ENCODE results near the gene GJE1.
A peak's percentile ranks its signal among the peaks of the same experiment; 100 is the strongest.
"Not testable (repeated sequence)": the region's sequence is repeated elsewhere in the genome, so short reads cannot be mapped to it uniquely, and the experiment has no call there.

Gene GJE1, protein sequence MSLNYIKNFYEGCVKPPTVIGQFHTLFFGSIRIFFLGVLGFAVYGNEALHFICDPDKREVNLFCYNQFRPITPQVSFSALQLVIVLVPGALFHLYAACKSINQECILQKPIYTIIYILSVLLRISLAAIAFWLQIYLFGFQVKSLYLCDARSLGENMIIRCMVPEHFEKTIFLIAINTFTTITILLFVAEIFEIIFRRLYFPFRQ

DNA sequence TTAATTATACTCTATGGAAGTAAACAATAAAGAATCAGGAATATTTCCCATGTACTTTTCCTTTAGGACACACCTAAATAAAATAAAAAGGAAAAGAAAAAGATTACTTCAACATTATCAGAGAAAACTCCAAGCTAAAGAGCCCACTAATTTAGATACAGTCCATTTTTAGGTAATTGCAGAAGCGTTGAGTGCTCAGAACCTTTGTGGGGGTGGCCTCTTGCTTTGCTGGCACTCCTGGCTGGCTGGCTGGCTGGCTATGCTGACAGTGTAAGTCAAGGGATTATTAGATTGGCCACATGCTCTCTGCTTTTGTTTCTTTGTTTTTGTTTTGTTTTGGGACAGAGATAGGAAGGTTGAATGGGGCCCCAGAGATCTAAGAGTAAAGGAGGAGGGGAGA lies at the start of gene GJE1:
Gene GJE1 (plus strand): TSS at position 301 of the 400 bp plus-strand sequence. CDS start 234 bp downstream, outside the sequence.
- DNase-seq (ENCODE audit: low spot score): no peak

DNA sequence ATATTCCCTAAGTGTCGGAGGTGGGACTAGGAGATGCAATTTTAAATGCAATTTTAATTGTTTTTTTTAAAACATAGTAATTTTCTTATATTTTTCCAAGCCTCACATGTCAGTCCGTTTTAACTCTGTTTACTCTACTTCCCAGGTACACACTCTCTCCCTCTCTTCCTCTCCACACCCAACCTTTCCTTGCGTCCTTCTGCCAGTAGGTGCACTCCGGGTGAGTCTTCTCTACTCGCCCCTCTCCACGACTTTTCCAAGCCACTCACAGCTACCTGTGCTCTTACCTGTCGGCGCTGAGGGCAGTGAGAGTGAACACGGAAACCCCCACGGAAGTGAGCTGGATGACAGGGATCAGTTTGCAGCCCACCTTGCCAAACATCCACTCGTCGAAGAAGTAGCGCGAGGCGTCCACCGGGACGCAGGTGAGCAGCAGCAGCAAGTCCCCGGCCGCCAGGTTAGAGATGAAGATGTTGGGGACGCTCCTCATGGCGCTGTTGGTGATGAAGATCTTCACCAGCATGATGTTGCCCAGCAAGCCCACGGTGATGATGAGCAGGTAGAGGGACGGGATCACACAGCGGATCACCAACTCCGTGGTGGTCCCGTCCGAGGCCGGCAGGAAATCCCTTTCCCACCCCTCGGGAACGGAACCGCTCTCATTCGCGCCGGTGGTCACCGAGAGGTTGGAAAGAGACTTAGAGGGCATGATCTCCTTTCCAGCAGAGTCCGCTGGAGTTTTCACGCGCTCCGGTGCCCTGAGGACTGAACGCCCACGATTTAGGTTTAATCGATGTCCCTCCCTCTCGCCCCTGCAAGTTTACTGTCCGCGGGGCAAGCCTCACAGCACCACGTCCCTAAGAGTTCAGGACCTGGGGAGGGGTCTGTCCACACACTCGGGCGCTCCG lies 44.5 kb upstream of the GJE1 start:
- DNase-seq (ENCODE audit: low spot score): no peak

DNA sequence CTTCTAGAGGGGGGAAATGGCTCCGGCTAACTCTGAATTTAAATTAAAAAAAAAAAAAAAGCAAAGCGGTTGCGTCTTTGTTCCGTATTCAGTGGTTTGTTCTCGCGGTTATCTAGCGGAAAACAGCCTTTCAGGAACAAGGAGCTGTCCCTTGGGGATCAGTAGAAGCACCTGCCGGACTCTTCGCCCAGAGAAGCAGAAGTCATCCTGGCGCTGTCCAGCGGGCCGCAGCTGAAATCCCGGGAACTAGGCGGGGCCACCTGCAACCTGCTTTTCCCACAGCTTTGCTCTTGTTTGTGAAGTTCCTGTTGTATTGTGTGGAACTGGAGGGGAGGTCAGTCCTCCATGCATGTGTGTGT lies 43.9 kb upstream of the GJE1 start:
- no peak for DNase-seq (ENCODE audit: low spot score)

DNA sequence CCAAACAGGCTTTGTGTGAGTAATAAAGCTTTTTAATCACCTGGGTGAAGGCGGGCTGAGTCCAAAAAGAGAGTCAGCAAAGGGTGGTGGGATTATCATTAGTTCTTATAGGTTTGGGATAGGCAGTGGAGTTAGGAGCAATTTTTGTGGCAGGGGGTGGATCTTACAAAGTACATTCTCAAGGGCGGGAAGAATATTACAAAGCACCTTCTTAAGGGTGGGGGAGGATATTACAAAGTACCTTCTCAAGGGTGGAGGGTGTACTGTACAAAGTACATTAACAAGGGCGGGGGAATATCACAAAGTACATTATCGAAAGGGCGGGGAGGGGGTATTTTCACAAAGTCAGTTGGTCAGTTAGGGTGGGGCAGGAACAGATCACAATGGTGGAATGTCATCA lies 27.9 kb upstream of the GJE1 start:
- not testable (repeated sequence) for DNase-seq (ENCODE audit: low spot score)

DNA sequence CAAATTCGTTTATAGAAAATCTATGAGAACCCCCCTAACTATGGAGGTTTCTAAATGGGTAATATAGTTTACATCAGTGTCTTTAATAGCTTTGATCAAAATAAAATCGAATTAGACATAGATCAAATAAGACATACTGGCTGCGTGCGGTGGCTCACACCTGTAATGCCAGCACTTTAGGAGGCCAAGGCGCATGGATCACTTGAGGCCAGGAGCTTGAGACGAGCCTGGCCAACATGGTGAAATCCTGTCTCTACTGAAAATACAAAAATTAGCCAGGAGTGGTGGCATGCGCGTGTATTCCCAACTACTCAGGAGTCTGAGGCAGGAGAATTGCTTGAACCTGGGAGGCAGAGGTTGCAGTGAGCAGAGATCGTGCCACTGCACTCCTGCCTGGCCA lies 21.9 kb upstream of the GJE1 start:
- not testable (repeated sequence) for DNase-seq (ENCODE audit: low spot score)

DNA sequence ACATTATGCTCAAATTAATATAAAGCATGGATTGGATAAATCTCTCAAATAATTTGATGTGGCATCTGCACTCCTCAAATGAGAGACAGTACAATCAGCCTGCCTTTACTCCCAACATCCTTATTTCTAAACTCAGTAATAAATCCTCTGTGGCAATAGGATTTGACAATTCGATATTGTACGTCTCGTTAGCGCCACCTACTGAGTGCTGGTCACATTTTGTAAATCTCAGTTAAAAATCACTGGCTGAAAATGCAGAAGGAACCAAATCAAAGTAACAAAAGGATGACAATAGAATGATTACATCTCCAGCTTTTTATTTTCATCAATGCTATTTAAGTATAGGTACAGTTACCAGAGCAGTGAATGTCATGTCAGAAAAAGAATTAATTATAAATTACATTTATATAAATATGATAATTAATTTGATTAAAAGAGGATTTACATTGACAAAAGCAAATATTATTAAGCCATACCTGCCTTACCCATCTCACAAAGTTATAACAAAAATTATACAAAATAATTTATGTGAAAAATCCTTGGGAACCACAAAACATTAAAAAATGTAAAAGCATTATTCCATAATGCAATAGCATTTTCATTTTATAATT lies 20.2 kb upstream of the GJE1 start:
- peak; percentile 49 for DNase-seq (ENCODE audit: low spot score)

DNA sequence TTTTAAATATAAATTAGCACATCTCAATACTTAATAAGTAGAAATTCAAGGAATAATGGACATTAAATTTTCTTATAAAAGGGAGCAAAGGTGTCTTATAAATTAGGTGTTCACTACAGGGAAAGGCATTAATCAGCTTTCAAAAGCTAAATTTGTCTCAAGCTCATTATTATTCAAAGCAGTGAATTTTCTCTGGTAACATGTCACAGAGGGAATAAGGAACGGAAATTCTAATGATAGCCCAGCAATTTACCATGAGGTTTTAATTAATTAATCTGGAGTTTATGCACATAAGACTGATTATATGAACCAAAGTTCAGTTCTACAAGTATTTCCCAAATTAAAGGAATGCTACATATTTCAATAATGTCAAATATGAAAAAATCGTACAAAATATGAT lies 15.4 kb upstream of the GJE1 start:
- DNase-seq (ENCODE audit: low spot score): no peak

DNA sequence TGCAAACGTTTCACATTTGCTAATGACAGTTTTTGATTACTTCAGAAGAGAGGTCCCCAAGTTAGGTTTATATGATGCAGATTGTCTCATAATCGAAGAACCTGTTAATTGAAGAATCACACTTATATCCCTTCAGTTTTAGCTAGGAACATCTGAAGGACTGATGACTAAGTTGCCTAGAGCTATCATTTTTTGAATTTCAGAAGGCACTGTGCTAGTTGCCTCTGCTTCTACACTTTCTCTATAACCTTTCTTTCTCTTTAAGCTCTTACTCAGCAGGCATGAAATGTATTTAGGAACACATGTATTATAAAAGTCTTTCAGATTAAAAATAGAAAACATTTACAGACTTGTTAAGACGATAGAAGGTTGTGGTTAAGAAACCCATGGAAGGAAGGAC lies 14.4 kb upstream of the GJE1 start:
- no peak for DNase-seq (ENCODE audit: low spot score)

DNA sequence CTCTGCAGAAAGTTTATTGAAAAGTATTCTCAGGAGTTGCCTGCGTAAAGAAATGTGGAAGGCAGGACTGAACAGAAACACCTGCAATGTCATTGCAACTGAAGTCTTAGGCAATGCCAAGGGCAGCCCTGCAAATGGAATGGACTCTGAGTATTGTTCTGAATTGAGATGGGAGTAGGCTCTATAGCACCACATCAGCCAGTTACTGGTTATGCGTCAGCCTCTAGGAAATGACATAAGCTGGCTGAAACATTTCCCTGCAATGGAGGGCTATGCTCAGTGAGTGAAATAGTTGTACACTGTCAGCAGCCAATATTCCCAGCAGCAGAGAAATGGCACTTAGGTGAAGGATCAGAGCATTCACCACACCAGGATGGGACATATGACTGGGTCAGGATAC lies 13.8 kb upstream of the GJE1 start:
- no peak for DNase-seq (ENCODE audit: low spot score)

DNA sequence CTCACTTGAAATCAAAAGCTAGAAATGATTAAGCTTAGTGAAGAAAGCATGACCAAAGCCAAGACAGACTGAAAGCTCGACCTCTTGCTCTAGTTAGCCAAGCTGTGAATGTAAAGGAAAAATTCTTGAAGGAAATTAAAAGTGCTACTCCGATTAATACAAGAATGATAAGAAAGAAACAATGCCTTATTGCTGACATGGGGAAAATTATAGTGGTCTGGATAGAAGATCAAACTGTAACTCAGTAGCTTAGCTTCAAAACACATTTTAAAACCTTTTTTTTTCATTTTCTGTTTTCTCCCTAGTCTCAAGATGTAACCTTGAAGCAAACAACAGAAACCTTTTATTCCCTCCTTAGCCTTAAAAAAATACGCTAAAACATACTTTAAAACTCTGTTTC lies 11.4 kb upstream of the GJE1 start:
- DNase-seq (ENCODE audit: low spot score): no peak

DNA sequence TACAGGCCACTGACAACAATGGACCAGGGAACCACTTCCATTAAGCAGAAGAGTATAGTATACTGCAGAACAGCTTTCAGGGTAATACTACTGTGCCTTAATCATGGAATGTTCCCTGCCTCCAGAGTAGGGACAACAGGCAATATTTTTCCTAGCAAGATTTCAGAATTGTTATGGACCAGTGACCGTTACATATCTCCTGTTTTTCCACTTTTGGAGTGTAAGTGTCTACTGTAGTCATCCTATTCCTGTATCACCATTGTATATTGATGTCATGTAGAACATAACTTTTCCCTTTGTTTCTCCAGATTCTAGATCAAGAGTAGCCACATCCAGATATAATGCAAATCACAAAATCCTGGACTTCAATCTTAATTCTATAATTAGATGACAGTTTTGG lies 1.9 kb upstream of the GJE1 start:
- no peak for DNase-seq (ENCODE audit: low spot score)

DNA sequence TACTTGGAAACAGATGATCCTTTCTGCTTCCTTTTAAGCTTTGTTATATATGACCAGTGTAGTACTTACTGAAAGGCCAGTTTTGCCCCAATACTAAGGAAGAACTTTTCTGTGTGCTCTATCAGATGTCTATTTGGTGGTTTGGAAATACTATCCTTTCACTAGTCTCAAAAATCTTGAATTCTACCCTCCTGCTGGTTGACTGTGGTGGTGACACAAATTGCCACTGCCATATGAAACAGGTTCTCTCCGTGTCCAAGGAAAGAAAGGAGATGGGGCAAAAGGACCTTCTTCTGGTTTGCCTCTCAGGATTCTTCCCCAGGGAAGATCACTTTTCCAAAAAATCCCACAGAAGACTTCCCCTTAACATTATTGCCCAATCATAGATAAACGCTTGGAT lies 6.2 kb downstream of the GJE1 start:
- DNase-seq (ENCODE audit: low spot score): no peak

DNA sequence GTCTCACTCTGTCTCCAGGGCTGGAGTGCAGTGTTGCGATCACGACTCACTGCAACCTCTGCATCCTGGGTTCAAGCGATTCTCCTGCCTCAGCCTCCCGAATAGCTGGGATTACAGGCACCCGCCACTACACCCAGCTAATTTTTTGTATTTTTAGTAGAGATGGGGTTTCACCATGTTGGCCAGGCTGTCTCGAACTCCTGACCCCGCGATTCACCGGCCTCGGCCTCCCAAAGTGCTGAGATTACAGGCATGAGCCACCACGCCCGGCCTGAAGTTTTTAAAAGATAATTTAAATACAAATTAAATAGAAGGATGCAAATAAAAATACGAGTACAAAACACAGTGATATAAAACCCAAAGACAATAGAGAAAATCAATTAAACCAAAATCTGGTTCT lies 8.8 kb downstream of the GJE1 start:
- not testable (repeated sequence) for DNase-seq (ENCODE audit: low spot score)

DNA sequence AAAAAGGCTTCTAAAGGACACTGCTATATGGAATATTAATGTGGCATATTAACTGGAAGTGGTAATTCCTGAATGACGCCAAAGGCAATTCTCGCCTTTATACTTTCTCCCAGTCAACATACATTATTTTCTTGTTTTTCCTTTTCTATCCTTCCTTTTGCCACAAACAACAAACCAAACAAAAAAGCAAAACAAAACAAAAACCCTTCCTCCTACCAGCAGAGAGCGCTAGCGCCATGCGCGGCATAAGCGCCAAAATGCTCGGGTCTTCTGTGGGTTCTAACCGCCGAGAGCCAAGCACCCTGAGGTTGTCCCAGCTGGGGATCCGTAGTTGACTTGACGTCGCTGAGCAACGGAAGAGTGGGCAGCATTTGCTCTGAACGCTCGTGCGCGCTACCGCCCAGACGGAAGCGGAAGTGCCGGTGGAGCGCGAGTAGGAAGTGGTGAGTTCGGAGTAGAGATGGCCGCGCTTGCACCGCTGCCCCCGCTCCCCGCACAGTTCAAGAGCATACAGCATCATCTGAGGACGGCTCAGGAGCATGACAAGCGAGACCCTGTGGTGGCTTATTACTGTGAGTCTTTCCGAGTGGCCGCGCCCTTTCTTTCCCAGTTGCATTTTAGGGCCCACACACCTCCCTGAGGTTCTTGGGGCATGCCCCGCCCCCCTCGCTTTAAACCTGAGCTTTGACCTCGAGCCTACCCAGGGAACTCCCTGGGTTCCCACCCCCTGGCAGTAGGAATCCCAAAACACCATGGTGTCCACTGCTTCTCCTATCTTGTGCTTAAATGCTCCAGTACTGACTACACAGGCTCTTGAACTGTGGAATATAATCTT lies 14.3 kb downstream of the GJE1 start, which contains the start of the genes NMBR and VTA1:
Gene NMBR (minus strand): TSS at position 295 of the 835 bp plus-strand sequence. CDS start 58,464 bp downstream, outside the sequence.
Gene VTA1 (plus strand): TSS at position 436 of the 835 bp plus-strand sequence. CDS start 25 bp downstream, at position 461.
- DNase-seq (ENCODE audit: low spot score): peak; percentile 99

DNA sequence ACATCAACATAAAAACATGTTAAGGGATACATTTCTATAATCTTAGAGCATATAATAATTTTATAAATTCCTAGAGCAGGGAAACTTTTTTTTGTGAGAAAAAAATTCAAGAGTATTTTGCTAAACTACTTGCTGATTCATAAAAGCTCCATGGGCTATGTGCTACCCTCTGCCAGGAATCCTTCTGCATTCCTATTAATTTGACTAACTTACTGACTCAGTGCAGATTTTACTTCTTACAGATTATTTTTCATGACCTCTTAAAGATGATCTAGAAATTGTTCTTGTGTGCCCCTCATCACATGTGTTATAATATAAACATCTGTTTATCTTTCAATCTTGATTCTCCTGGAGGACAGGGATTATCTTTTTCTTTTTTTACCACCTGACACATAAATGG lies 20.0 kb downstream of the GJE1 start:
- DNase-seq (ENCODE audit: low spot score): no peak

DNA sequence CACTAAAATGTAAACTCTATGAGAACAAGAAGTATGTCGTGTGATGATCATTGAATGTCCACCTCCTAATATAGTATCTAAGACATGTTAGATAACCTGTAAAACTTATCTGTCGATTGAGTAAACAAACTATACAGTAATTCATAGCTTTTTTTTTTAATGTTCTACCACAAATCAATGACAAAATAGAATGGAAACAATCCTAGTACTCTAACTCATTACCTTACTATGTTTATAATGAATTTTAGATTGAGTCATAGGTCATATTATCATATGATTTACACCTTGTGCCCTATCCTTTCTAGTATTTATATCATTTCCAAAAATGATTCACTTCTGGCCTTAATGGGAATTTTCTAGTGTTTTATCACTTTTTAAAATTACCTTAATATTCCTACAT lies 20.5 kb downstream of the GJE1 start:
- no peak for DNase-seq (ENCODE audit: low spot score)

DNA sequence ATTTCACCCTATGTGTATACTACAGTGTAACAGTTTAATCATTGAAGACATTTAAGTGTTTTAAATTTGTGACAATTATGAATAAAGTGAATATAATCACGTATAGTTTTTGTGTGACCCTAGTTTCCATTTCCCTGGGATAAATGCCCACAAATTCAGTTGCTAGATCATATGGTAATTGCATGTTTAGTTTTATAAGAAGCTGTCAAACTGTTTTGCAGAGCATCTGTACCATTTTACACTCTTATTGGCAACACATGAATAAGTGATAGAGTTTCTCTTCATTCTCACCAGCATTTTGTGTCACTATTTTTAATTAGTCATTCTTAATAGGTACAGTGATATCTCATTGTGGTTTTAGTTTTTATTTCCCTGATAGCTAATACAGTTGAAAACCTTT lies 21.6 kb downstream of the GJE1 start:
- DNase-seq (ENCODE audit: low spot score): no peak

DNA sequence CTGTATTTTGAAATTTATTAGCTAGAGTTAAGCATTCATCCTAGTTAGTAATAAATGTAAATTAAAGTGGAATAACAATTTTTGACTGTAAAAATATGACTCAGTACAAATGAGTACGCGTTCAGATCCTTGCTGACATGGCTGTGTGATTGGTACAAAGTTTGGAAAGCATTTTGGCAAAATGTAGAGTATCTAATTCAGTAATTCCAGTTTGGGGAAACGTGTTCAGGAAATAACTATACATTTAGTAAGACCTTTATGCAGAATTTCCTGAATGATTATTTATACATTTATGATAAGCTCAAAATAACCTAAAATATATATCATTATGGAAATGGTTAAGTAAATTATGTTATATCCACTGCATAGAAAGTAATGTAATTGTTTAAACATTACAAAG lies 22.4 kb downstream of the GJE1 start:
- DNase-seq (ENCODE audit: low spot score): no peak

DNA sequence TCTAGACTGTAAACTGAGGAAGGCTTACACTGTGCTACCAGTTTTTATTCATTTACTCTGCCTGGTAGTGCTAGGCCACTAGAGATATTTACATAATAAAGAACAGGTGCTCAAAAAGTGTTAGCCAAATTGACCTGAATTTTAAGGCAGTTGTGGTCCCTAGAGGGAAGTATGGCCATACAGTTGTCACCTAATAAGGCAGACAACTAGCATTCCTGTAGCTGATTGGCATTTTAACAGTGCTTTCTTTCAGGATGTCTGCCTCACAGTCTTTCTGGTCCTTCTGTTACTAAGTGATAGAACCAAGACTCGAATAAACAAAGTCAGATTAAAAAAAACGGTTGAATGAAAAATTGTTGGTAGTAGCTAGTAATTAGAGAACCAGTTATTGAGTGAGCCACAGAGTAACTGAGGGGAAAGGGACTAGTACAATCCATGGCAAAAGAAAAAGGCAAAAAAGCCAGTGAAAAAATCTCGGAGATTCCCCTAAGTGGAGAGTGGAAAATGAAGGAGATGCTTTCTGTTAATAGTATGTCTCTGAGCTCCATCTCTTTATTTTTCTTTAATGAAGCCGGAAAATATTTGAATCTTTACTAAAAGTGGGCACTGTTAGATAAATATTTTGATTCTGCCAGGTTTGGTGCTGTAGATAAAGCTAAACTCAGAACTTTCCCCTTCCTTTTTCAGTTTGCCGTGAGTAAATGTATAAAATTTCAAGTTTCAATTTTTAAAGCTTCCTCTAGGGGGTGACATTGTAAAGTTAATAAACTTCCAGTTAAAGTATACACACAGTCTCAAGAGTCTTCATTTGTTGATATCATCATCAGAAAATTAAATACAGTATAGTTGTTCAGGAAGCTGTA lies 23.4 kb downstream of the GJE1 start:
- DNase-seq (ENCODE audit: low spot score): no peak

DNA sequence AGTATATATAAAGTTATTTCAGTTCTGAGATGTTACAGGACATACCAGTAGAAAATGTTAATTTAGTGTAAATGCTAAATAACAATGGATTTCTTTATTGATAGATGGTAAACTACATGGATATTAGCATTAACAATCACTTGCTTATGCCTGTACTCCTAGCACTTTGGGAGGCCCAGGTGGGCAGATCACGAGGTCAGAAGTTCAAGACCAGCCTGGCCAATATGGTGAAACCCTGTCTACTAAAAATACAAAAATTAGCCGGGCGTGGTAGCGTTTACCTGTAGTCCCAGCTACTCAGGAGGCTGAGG lies 24.0 kb downstream of the GJE1 start:
- not testable (repeated sequence) for DNase-seq (ENCODE audit: low spot score)

DNA sequence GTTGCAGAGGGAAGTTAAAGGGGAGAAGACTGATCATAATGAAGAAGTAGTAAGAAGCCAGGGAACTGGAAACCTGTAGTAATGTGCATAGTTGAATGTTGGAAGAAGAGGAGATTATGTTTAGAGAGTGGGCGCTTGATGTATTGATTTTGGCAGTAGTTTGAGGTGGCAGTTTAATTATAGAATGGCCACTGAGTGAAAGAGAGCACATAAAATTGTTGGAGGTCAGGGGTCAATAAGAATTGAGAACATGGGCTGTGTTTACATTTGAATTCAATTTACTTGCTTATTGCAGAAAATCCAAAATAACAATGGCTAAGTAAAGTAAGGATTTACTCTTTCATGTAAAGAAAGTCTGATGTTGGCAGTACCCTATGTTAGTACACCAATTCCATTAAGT lies 30.1 kb downstream of the GJE1 start:
- no peak for DNase-seq (ENCODE audit: low spot score)

Data from putamen (tissue), 1 donor.